HCT116 (cell line): Measurements from ENCODE around the gene SCARB1. TPM values are rescaled to one million over a fixed set of nuclear protein-coding genes. Genes with fewer than 3 reads are reported as not detected.

Experiments
- ATAC-seq: fragments of 200-7000 bp; cut with Tn5 transposase; 2 replicates; pipeline ENCODE4 v1.9.1; 2020; ENCODE audit warnings: mild to moderate bottlenecking, moderate library complexity
- BruUV-seq: library from RNA; stranded (reverse); fragments of 400-500 nt; replicated peaks from 2 replicates; lab custom pipeline; 2021; lab: Mats Ljungman, UMichigan
- CTCF ChIA-PET: fragments of 300-600 bp; sonication (Branson Sonifier 250); formaldehyde crosslinking; loops from one replicate; lab custom pipeline; 2021; ENCODE audit warnings: antibody characterized with exemption; lab: Charles Lee
- POLR2A ChIA-PET: fragments of 300-600, 350-600 bp; sonication (Branson Sonifier 250); formaldehyde crosslinking; loops from one replicate; lab custom pipeline; 2021; ENCODE audit warnings: antibody characterized with exemption; lab: Charles Lee
- RAD21 ChIA-PET, 2 experiments: fragments of 300-600 bp; sonication (Branson Sonifier 250); formaldehyde crosslinking; loops; one replicate each; lab custom pipeline; 2023; ENCODE audit warnings: low total read pairs in 2 of 2; ENCODE audit not compliant: uncharacterized antibody in 2 of 2, unreplicated experiment in 2 of 2, low non-redundant PET in 1 of 2; lab: Charles Lee
- DNase-seq: peaks from one replicate; pipeline ENCODE4 v3.0.0-alpha.2; 2010; ENCODE audit warnings: low read depth, low spot score
- H2AFZ ChIP-seq: fragments of 200-600 bp; shearing (Covaris generic), sonication (generic); 2 replicates; pipeline ENCODE4 v1.6.1; 2017; ENCODE audit warnings: low read depth, mixed run types, mixed read lengths, antibody characterized with exemption, low read length; ENCODE audit not compliant: poor library complexity, severe bottlenecking
- H3K27ac ChIP-seq: 2 replicates; pipeline ENCODE4 v1.5.1; 2012; ENCODE audit warnings: low read depth, low read length
- H3K27me3 ChIP-seq: fragments of 200-600 bp; sonication (generic); 2 replicates; pipeline ENCODE4 v1.6.1; 2016; ENCODE audit warnings: mixed run types, low read length, mixed read lengths; ENCODE audit not compliant: insufficient read depth
- H3K36me3 ChIP-seq, 2 experiments: fragments of 200-500 bp in 1 of 2; fragments of 200-600 bp in 1 of 2; sonication (Bioruptor generic) in 1 of 2; sonication (generic) in 1 of 2; 2 replicates each; pipeline versions ENCODE4 v1.5.1 to v1.6.1; 2014 to 2016; ENCODE audit warnings: low read length in 2 of 2, inconsistent platforms in 1 of 2, mixed read lengths in 1 of 2, mixed run types in 1 of 2; ENCODE audit not compliant: insufficient read depth in 2 of 2, control insufficient read depth in 1 of 2
- H3K4me1 ChIP-seq, 2 experiments: fragments of 200-600 bp in 1 of 2; sonication (generic) in 1 of 2; 2 replicates each; pipeline versions ENCODE4 v1.5.1 to v1.6.1; 2012 to 2017; ENCODE audit warnings: low read length in 2 of 2, inconsistent platforms in 1 of 2, mild to moderate bottlenecking in 1 of 2, mixed read lengths in 1 of 2, mixed run types in 1 of 2, moderate library complexity in 1 of 2; ENCODE audit not compliant: insufficient read depth in 2 of 2, control insufficient read depth in 1 of 2
- H3K4me2 ChIP-seq: fragments of 200-600 bp; sonication (generic); 2 replicates; pipeline ENCODE4 v1.6.1; 2017; ENCODE audit warnings: mixed run types, low read length, mixed read lengths
- H3K4me3 ChIP-seq, 2 experiments: fragments of 200-600 bp in 1 of 2; sonication (generic) in 1 of 2; replicated peaks in 1 of 2; 2 replicates each; pipeline ENCODE4 v1.5.1; 2011 to 2016; ENCODE audit warnings: low read length in 2 of 2, control low read depth in 1 of 2, low read depth in 1 of 2, mild to moderate bottlenecking in 1 of 2, mixed read lengths in 1 of 2, mixed run types in 1 of 2
- H3K79me2 ChIP-seq: fragments of 200-600 bp; sonication (generic); 2 replicates; pipeline ENCODE4 v1.6.1; 2017; ENCODE audit warnings: mild to moderate bottlenecking, mixed run types, low read length, moderate library complexity, mixed read lengths; ENCODE audit not compliant: insufficient read depth
- H3K9ac ChIP-seq: fragments of 200-600 bp; sonication (generic); 2 replicates; pipeline ENCODE4 v1.6.1; 2016; ENCODE audit warnings: low read length, mixed read lengths
- H3K9me2 ChIP-seq: fragments of 200-600 bp; sonication (generic), shearing (Covaris generic); 2 replicates; pipeline ENCODE4 v1.6.1; 2017; ENCODE audit warnings: mixed run types, mild to moderate bottlenecking, moderate library complexity; ENCODE audit not compliant: insufficient read depth
- H3K9me3 ChIP-seq, 2 experiments: fragments of 200-500 bp in 1 of 2; fragments of 200-600 bp in 1 of 2; sonication (Bioruptor generic) in 1 of 2; sonication (generic) in 1 of 2; 2 replicates each; pipeline ENCODE4 v1.6.1; 2014 to 2017; ENCODE audit warnings: low read length in 2 of 2, mixed read lengths in 2 of 2, inconsistent platforms in 1 of 2, low read depth in 1 of 2, mild to moderate bottlenecking in 1 of 2, mixed run types in 1 of 2, moderate library complexity in 1 of 2; ENCODE audit not compliant: control insufficient read depth in 1 of 2, insufficient read depth in 1 of 2
- H4K20me1 ChIP-seq: fragments of 200-600 bp; sonication (generic), shearing (Covaris generic); 2 replicates; pipeline ENCODE4 v1.6.1; 2017; ENCODE audit warnings: mixed run types, mild to moderate bottlenecking, moderate library complexity; ENCODE audit not compliant: insufficient read depth
- CBX3 ChIP-seq: IDR thresholded peaks from 2 replicates; pipeline ENCODE4 v1.6.1; 2012; ENCODE audit warnings: low read depth
- CEBPB ChIP-seq: IDR thresholded peaks from 2 replicates; pipeline ENCODE4 v1.6.1; 2012; ENCODE audit warnings: low read depth
- EGR1 ChIP-seq: IDR thresholded peaks from 2 replicates; pipeline ENCODE4 v1.6.1; 2012; ENCODE audit warnings: low read depth
- EZH2 ChIP-seq: fragments of 200-600 bp; sonication (generic); IDR thresholded peaks from 2 replicates; pipeline ENCODE4 v1.6.1; 2017; ENCODE audit warnings: antibody characterized with exemption, mixed run types
- EZH2phosphoT487 ChIP-seq: fragments of 200-600 bp; IDR thresholded peaks from 2 replicates; pipeline ENCODE4 v1.6.1; 2018; ENCODE audit warnings: antibody characterized with exemption, borderline replicate concordance
- FOSL1 ChIP-seq: IDR thresholded peaks from 2 replicates; pipeline ENCODE4 v1.6.1; 2012; ENCODE audit warnings: low read depth
- POLR2A ChIP-seq: IDR thresholded peaks from 2 replicates; pipeline ENCODE4 v1.7.0; 2011; ENCODE audit warnings: borderline replicate concordance; ENCODE audit not compliant: insufficient read depth, insufficient read length; ENCODE audit errors: extremely low read depth
- POLR2AphosphoS5 ChIP-seq: IDR thresholded peaks from 2 replicates; pipeline ENCODE4 v1.6.1; 2011; ENCODE audit warnings: mild to moderate bottlenecking, low read depth, low read length, moderate library complexity
- RAD21 ChIP-seq: IDR thresholded peaks from 2 replicates; pipeline ENCODE4 v1.6.1; 2012; ENCODE audit warnings: low read depth, mild to moderate bottlenecking
- SRF ChIP-seq: IDR thresholded peaks from 2 replicates; pipeline ENCODE4 v1.6.1; 2012; ENCODE audit warnings: low read depth
- TCF7L2 ChIP-seq: IDR thresholded peaks from 2 replicates; pipeline ENCODE4 v1.7.0; 2011; ENCODE audit warnings: borderline replicate concordance, inconsistent platforms; ENCODE audit not compliant: insufficient read depth, insufficient read length; ENCODE audit errors: extremely low read depth
- ZFX ChIP-seq: fragments of 450-650 bp; IDR thresholded peaks from 2 replicates; pipeline ENCODE4 v1.6.1; 2017
- ZNF274 ChIP-seq: fragments of 200-500 bp; sonication (Bioruptor generic); IDR thresholded peaks from 2 replicates; pipeline ENCODE4 v1.6.1; 2014; ENCODE audit warnings: mild to moderate bottlenecking, low read depth, low read length, inconsistent platforms
- intact Hi-C: fragments of 100-400 bp; cut with micrococcal nuclease; formaldehyde crosslinking; loops from 2 replicates; pipeline ENCODE4 v1.10.0; 2022
- total RNA-seq: library from RNA; stranded (reverse); gene quantifications from one replicate; pipeline ENCODE4 v1.2.1, GENCODE V29; 2021; ENCODE audit not compliant: unreplicated experiment
- TF ChIP-seq, protein P1 (sequence below): IDR thresholded peaks from 2 replicates; pipeline ENCODE4 v1.6.1; 2012
- TF ChIP-seq, protein P2 (sequence below): IDR thresholded peaks from 2 replicates; pipeline ENCODE4 v1.6.1; 2012; ENCODE audit warnings: low read depth
- TF ChIP-seq, protein P3 (sequence below): IDR thresholded peaks from 2 replicates; pipeline ENCODE4 v1.6.1; 2012

The SCARB1 gene
- total RNA-seq, 1 experiment from 2014 or later, result 95.5 TPM

DNA sequence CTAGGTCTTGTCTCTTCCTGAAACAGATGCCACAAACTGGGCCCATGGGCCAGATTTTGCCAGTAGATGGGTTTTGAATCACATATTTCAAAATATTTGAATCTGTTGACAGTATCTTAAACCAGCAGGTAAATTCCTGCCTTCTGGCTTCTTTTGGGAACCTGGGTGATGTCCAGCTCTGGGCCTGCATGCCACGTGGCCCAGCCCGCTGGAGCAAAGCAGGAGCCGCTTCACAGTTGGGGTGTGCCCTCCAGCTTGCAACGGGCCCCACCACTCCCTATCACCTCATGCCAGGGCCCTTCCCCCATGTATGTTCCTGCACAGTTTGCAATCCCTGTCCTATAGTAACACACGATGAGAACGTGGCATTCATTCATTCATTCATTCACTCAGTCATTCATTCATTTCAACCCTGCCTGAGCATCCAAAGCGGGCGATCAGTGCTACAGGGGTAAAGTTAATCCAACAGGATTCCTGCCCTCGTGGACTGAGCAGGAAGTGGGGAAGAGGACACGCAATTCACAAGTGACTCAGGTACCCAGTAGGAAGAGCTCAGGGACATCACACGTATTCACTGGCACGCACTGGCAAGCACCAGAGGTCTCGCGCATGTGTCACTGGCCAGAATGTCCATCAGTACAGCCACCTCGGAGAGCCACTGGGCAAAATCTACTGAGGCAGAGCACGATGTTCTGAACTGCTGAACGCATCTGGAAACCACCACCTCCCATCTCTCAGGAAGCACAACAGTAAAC, 27.8 kb downstream of the SCARB1 start:
- no peak overlapping the region for H3K9ac ChIP-seq
- intact Hi-C loops, result no loop called here
- H3K9me2 ChIP-seq, result no peaks in the 10 kb centered on the region
- ChIA-PET POLR2A (no interaction called here), RAD21 (no interaction called here)
- no peak overlapping the region for H2AFZ ChIP-seq
- H3K27ac ChIP-seq, result no peak overlapping the region
- H3K4me2 ChIP-seq, result 0 out of 2 replicates have a peak overlapping the region, but pooled peaks have one; percentile 8
- H3K79me2 ChIP-seq, result peaks cover 74% of the 10 kb centered on the region
- ATAC-seq, result no peak
- no peaks in the 10 kb centered on the region for H4K20me1 ChIP-seq
- BruUV-seq, result no TSS peak
- no peaks in the 10 kb centered on the region for H3K9me3 ChIP-seq
- TF ChIP-seq, protein P1, sequence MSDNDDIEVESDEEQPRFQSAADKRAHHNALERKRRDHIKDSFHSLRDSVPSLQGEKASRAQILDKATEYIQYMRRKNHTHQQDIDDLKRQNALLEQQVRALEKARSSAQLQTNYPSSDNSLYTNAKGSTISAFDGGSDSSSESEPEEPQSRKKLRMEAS, result no peak
- TF ChIP-seq, all 23 proteins: peak for 0
- CTCF ChIA-PET, result no interaction called here
- no peaks in the 10 kb centered on the region; a peak in 1 of 4 replicates for H3K36me3 ChIP-seq
- H3K4me3 ChIP-seq, result no peak overlapping the region
- no peaks in the 10 kb centered on the region for H3K27me3 ChIP-seq
- DNase-seq, result no peak
- peaks cover 35 to 88% of the 10 kb centered on the region in 2 experiments for H3K4me1 ChIP-seq

DNA sequence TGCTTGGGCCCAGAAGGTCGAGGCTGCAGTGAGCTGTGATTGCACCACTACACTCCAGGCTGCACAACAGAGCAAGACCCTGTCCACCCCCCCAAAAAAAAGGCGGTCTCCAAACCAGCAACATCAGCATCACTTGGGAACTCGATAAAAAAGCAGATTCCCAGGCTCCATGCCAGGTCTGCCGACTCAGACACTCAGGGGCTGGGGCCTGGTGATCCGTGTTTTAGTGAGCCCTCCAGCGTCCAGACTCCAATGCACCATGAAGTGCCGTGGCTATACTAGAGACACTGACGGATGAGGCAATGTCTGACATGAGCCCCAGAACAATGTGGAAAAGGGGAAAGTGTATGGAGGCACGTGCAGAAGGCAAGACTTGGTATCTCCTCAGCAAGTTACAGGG, 28.8 kb downstream of the SCARB1 start:
- no peak for ATAC-seq
- Histone ChIP-seq H3K27me3 (no peaks in the 10 kb centered on the region), H3K9me2 (no peaks in the 10 kb centered on the region), H2AFZ (no peak overlapping the region), H3K27ac (no peak overlapping the region; the same call in 1 of the 2 replicates), H4K20me1 (no peaks in the 10 kb centered on the region), H3K36me3 (peaks cover 0 to 7% of the 10 kb centered on the region in 2 experiments; a peak in 1 of 4 replicates), H3K4me1 (peaks cover 43 to 90% of the 10 kb centered on the region in 2 experiments), H3K4me3 (no peak overlapping the region), H3K9me3 (peaks cover 0 to 7% of the 10 kb centered on the region in 2 experiments; a peak in 1 of 4 replicates), H3K79me2 (peaks cover 75% of the 10 kb centered on the region), H3K4me2 (peak overlapping the region; percentile 65; the same call in 1 of the 2 replicates), H3K9ac (no peak overlapping the region)
- RAD21 ChIA-PET, result no interaction called here
- BruUV-seq, result no TSS peak
- intact Hi-C loops, result loop anchor here (5.0 kb wide), 1 partner anchor 152 kb away; the partner anchor contains the start of gene DHX37
- DNase-seq, result no peak
- TF ChIP-seq ZFX (no peak), TCF7L2 (no peak), EZH2phosphoT487 (no peak), CBX3 (no peak), SRF (no peak), EGR1 (no peak), RAD21 (no peak), POLR2AphosphoS5 (no peak), EZH2 (no peak), ZNF274 (no peak), FOSL1 (no peak), POLR2A (no peak), CEBPB (no peak)
- TF ChIP-seq, protein P2, sequence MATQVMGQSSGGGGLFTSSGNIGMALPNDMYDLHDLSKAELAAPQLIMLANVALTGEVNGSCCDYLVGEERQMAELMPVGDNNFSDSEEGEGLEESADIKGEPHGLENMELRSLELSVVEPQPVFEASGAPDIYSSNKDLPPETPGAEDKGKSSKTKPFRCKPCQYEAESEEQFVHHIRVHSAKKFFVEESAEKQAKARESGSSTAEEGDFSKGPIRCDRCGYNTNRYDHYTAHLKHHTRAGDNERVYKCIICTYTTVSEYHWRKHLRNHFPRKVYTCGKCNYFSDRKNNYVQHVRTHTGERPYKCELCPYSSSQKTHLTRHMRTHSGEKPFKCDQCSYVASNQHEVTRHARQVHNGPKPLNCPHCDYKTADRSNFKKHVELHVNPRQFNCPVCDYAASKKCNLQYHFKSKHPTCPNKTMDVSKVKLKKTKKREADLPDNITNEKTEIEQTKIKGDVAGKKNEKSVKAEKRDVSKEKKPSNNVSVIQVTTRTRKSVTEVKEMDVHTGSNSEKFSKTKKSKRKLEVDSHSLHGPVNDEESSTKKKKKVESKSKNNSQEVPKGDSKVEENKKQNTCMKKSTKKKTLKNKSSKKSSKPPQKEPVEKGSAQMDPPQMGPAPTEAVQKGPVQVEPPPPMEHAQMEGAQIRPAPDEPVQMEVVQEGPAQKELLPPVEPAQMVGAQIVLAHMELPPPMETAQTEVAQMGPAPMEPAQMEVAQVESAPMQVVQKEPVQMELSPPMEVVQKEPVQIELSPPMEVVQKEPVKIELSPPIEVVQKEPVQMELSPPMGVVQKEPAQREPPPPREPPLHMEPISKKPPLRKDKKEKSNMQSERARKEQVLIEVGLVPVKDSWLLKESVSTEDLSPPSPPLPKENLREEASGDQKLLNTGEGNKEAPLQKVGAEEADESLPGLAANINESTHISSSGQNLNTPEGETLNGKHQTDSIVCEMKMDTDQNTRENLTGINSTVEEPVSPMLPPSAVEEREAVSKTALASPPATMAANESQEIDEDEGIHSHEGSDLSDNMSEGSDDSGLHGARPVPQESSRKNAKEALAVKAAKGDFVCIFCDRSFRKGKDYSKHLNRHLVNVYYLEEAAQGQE, result no peak
- TF ChIP-seq, protein P1, result no peak
- TF ChIP-seq, protein P3, sequence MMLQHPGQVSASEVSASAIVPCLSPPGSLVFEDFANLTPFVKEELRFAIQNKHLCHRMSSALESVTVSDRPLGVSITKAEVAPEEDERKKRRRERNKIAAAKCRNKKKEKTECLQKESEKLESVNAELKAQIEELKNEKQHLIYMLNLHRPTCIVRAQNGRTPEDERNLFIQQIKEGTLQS, result no peak
- CTCF ChIA-PET, result no interaction called here
- POLR2A ChIA-PET, result no interaction called here
